IgD-negative memory B cell (primary cell): Measurements from ENCODE around the gene CAMKK2. TPM values are rescaled to one million over a fixed set of nuclear protein-coding genes. Genes with fewer than 3 reads are reported as not detected.
"Not testable (repeated sequence)": the region's sequence is repeated elsewhere in the genome, so short reads cannot be mapped to it uniquely, and the experiment has no call there.

ENCODE experiments used
- H3K27ac Mint-ChIP-seq, 3 donors: one replicate each; pipeline ENCODE4 v1.8.0; 2020 to 2022; ENCODE audit warnings: mild to moderate bottlenecking in 3 of 3, mixed read lengths in 3 of 3, moderate library complexity in 1 of 3
- H3K27me3 Mint-ChIP-seq: one replicate; pipeline ENCODE4 v1.8.0; 2021; ENCODE audit warnings: mixed read lengths
- H3K36me3 Mint-ChIP-seq: one replicate; pipeline ENCODE4 v1.8.0; 2020; ENCODE audit warnings: mild to moderate bottlenecking, mixed read lengths
- H3K4me1 Mint-ChIP-seq, 3 donors: one replicate each; pipeline ENCODE4 v1.8.0; 2020 to 2022; ENCODE audit warnings: mixed read lengths in 3 of 3, mild to moderate bottlenecking in 1 of 3
- H3K4me3 Mint-ChIP-seq, 4 donors: one replicate each; pipeline ENCODE4 v1.8.0; 2020 to 2022; ENCODE audit warnings: mild to moderate bottlenecking in 4 of 4, mixed read lengths in 4 of 4, moderate library complexity in 3 of 4
- H3K9me3 Mint-ChIP-seq, 3 donors: one replicate each; pipeline ENCODE4 v1.8.0; 2020 to 2021; ENCODE audit warnings: mixed read lengths in 3 of 3, mild to moderate bottlenecking in 1 of 3
- polyA plus RNA-seq: library from polyadenylated mRNA; unstranded; fragments of 300-500 nt; fragmentation: Illumina TruSeq; gene quantifications from one replicate; pipeline ENCODE4 v1.2.3, GENCODE V29; 2021

CAMKK2 gene
- polyA plus RNA-seq, 1 donor from 2014 or later = 17.0 TPM

DNA sequence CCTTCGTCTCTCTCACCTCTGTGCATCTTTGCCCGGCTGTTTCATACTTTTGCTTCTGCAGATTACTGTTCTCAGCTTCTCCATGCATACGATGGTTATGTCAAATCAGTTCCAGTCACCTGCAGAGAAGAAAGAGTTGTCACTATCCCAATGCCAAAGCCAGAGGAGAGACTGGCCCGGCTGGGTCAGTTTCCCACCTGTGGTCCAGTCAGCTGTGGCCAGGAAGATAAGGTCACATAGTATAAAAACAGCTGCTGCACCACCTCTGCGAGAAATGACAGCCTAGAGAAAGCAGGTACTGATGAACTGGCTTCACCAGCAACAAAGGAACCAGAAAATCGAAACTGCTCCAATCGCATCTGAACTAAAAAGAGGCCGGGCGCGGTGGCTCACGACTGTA is 93.0 kb downstream of the CAMKK2 start:
- no peak overlapping the region for H3K4me3 Mint-ChIP-seq
- H3K9me3 Mint-ChIP-seq = peaks cover 0 to 2% (median 0%) of the 10 kb centered on the region in 3 donors
- H3K27ac Mint-ChIP-seq = peak overlapping the region in 1 of 3 donors; percentile 9
- H3K4me1 Mint-ChIP-seq = peaks cover 3 to 6% (median 4%) of the 10 kb centered on the region in 3 donors
- H3K36me3 Mint-ChIP-seq = no peaks in the 10 kb centered on the region
- no peaks in the 10 kb centered on the region for H3K27me3 Mint-ChIP-seq

DNA sequence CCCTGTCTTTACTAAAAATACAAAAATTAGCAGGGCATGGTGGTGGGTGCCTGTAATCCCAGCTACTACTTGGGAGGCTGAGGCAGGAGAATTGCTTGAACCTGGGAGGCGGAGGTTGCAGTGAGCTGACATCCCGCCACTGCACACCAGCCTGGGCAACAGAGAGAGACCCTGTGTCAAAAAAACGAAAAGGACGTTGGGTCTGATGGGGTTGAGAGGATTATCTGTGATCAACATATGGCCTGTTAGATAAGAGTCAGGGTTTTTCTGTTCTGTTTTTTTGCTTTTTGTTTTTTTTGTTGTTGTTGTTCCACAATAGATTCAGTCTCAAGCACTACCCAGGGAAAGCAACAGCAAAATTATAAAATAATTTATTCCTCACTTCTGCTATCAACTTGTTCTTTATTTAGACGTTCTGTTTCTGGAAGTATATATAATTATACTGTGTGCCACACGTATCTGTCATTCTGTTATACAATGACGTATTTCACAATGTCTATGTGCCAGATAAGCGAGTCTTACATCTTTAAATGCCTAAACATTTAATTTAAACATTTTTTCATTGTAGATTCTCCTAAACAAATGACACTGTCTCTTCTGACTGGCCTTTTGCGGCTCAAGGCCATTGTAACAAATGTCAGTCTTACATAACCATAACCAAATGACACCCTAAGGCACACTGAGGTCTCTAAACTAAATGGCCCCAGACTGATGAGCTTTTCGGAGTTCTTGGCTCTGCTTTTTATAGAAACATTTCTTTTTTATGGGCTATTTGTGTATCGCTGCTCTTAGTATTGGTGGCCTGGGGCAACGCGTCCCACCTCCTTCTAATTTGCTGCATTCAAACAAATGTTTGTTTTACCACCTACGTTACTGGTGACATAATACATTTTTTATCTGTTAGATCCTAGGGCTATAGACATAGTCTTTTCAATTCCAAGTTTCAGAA is 93.8 kb downstream of the CAMKK2 start:
- Mint-ChIP-seq H3K4me1 (peaks cover 5 to 8% (median 6%) of the 10 kb centered on the region in 3 donors), H3K27me3 (no peaks in the 10 kb centered on the region), H3K9me3 (peaks cover 0 to 2% (median 0%) of the 10 kb centered on the region in 3 donors), H3K27ac (peak overlapping the region in 1 of 3 donors; percentile 9), H3K36me3 (no peaks in the 10 kb centered on the region), H3K4me3 (no peak overlapping the region)

DNA sequence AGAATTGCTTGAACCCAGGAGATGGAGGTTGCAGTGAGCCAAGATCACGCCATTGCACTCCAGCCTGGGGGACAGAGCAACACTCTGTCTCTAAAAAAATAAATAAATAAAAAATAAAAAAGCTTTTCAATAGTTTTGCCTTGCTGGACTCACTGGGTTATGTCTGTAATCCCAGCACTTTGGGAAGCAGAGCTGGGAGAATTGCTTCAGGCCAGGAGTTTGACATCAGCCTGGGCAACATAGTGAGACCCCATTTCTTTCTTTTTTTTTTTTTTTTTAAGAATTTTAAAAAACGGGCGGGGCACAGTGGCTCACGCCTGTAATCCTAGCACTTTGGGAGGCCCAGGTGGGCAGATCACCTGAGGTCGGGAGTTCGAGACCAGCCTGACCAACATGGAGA is 95.4 kb downstream of the CAMKK2 start:
- peaks cover 10 to 12% (median 10%) of the 10 kb centered on the region in 3 donors for H3K4me1 Mint-ChIP-seq
- not testable (repeated sequence) for H3K9me3 Mint-ChIP-seq, H3K36me3 Mint-ChIP-seq, H3K27me3 Mint-ChIP-seq, H3K4me3 Mint-ChIP-seq, H3K27ac Mint-ChIP-seq

DNA sequence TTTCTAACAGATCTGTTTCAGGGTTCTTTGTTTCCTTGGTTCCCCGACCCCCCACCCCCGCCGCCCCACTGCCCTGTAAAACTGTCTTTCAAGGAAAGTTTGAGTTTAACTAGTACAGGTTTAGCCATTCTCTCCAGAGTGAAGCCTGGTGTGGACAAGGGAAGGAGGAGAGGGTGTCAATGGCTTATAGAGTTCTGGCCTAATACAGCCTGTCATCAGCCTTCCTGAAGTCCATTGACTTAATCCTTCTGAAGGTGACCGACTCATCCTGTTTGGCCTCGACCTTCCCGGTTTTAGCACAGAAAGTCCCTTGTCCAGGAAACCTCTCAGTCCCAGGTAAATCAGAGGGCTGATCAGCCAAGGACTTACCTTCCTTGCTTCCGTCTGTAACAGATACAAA is 97.6 kb downstream of the CAMKK2 start:
- H3K4me3 Mint-ChIP-seq = no peak overlapping the region
- H3K27ac Mint-ChIP-seq = no peak overlapping the region
- no peaks in the 10 kb centered on the region for H3K9me3 Mint-ChIP-seq
- peaks cover 3% of the 10 kb centered on the region for H3K36me3 Mint-ChIP-seq
- peaks cover 3% of the 10 kb centered on the region for H3K27me3 Mint-ChIP-seq
- H3K4me1 Mint-ChIP-seq = peaks cover 7 to 10% (median 8%) of the 10 kb centered on the region in 3 donors

DNA sequence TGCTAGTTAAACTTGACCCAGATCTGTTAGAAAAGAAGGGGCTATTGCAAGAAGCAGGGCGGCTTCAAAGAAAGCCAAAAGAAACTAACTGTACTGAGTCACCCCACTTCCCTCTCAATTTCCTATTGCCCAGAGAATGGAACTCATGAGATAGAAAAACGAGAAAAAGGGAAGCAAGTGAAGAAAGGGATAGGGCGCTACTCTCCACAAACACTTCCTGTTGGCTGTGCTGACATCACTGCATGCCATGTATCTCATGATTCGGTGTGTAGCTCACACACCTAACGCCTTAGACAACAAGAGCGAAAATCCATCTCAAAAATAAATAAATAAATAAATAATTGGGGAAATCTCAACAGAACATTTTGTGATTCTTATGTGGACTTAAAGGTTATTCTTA is 99.6 kb downstream of the CAMKK2 start:
- H3K36me3 Mint-ChIP-seq = peaks cover 3% of the 10 kb centered on the region
- H3K27ac Mint-ChIP-seq = no peak overlapping the region
- H3K4me1 Mint-ChIP-seq = peaks cover 4 to 8% (median 7%) of the 10 kb centered on the region in 3 donors
- H3K27me3 Mint-ChIP-seq = peaks cover 3% of the 10 kb centered on the region
- no peaks in the 10 kb centered on the region for H3K9me3 Mint-ChIP-seq
- H3K4me3 Mint-ChIP-seq = peak overlapping the region in 3 of 4 donors; percentile 34 to 75 (median 75)

DNA sequence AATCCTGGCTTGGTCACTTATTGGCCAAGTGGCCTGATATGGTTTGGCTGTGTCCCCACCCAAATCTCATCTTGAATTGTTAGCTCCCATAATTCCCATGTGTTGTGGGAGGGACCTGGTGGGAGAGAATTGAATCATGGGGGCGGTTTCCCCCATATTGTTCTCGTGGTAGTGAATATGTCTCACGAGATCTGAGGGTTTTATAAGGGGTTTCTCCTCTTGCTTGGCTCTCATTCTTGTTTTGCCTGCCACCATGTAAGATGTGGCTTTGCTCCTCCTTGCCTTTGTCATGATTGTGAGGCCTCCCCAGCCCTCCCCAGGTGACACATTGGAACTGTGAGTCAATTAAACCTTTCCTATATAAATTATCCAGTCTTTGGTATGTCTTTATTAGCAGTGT is 105.4 kb downstream of the CAMKK2 start:
- H3K27ac Mint-ChIP-seq = peak overlapping the region in 2 of 3 donors; percentile 4 to 13
- no peak overlapping the region for H3K4me3 Mint-ChIP-seq
- no peaks in the 10 kb centered on the region for H3K27me3 Mint-ChIP-seq
- H3K4me1 Mint-ChIP-seq = peaks cover under 1 to 5% (median 5%) of the 10 kb centered on the region in 3 donors
- no peaks in the 10 kb centered on the region for H3K36me3 Mint-ChIP-seq
- H3K9me3 Mint-ChIP-seq = peaks cover 0 to 3% (median 0%) of the 10 kb centered on the region in 3 donors

DNA sequence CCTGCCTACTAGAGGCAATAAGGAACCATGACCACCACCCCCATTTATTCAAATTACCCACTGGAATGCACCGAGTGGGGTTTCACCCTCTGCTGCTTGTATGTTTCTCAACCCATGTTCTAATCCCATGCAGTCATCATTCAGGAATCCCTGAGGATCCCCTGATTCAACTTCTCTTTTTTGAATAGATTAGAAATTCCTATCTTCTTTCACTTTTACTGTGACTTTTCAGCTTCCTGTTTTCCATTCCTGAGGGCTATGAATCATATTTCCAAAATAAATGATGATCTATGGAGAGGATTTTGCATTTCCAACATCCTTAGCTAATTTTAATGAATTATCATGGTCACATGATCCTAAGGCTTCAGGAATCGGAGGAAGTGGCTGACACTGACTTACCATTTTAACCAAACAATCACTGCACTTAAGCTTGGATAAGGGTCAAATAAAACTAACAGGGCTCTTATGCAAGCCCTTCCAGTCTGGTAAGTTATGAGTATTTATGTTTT is 105.9 kb downstream of the CAMKK2 start:
- H3K4me3 Mint-ChIP-seq = no peak overlapping the region
- peaks cover 0 to 3% (median 0%) of the 10 kb centered on the region in 3 donors for H3K9me3 Mint-ChIP-seq
- peaks cover 5 to 9% (median 7%) of the 10 kb centered on the region in 3 donors for H3K4me1 Mint-ChIP-seq
- H3K27me3 Mint-ChIP-seq = no peaks in the 10 kb centered on the region
- H3K36me3 Mint-ChIP-seq = no peaks in the 10 kb centered on the region
- H3K27ac Mint-ChIP-seq = no peak overlapping the region

DNA sequence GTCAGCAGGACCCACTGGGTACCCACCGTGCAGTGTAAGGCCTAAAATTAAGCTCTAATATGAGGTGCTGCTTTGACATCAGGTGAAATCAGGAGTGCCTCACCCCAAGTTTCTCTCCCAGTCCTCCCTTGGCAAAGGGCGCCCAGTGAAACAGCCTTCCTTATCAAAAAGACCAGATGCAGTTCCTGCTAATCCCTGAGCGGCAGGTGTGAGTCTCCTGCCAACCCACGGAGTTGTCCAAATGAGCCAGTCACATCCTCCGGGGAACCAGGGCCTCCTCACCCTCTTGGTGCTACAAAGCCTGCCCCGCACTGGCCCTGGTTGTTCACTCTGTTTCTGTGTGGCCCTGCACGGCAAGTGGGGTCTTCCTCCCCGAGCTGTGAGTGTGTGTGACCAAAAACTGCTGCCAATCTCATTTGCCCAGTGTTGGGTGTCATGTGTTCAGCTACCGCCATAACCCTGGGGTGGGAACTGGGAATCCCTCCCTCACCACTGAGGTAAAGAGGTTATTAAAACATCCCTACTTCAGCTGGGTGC is 106.8 kb downstream of the CAMKK2 start:
- H3K9me3 Mint-ChIP-seq = peaks cover 0 to 3% (median 0%) of the 10 kb centered on the region in 3 donors
- peaks cover 11 to 16% (median 13%) of the 10 kb centered on the region in 3 donors for H3K4me1 Mint-ChIP-seq
- no peaks in the 10 kb centered on the region for H3K27me3 Mint-ChIP-seq
- no peak overlapping the region for H3K4me3 Mint-ChIP-seq
- no peak overlapping the region for H3K27ac Mint-ChIP-seq
- no peaks in the 10 kb centered on the region for H3K36me3 Mint-ChIP-seq

DNA sequence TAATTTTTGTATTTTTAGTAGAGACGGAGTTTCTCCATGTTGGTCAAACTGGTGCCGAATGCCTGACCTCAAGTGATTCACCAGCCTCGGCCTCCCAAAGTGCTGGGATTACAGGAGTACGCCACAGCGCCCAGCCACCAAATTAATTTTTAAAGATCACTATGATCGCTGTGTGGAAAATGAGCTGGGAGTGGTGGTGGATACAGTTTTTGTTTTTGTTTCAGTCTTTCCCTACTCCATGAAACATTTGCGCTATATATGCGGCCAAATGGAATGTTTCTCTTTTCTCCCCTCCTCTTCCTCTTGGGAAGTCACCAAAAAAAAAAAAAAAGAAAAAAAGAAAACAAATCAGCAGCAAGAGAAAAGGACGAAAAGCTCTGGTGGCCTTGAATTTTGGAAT is 107.4 kb downstream of the CAMKK2 start:
- Mint-ChIP-seq H3K27ac (no peak overlapping the region), H3K4me1 (peaks cover 11 to 16% (median 13%) of the 10 kb centered on the region in 3 donors), H3K4me3 (no peak overlapping the region), H3K36me3 (no peaks in the 10 kb centered on the region), H3K27me3 (no peaks in the 10 kb centered on the region), H3K9me3 (peaks cover 0 to 3% (median 0%) of the 10 kb centered on the region in 3 donors)

DNA sequence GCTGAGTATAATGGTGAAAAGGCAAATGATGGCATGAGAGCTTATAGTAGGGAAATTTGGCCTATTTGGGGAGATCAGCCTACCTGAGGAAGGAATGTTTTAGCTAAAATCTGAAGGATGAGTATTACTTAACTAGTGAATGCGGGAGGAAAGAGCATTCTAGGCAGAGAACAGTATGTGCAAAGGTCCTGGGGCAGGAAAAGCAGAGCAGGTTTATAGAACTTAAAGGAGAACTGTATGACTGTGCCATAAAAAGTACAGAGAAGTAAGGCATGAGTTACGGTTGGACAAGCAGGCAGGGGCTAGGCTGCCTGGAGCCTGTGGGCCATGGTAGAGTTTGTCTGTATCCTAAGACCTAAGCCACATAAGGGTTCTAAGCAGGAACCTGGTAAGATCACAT is 108.3 kb downstream of the CAMKK2 start:
- Mint-ChIP-seq H3K27ac (peak overlapping the region in 1 of 3 donors; percentile 60), H3K36me3 (no peaks in the 10 kb centered on the region), H3K4me3 (no peak overlapping the region), H3K9me3 (peaks cover 0 to 3% (median 0%) of the 10 kb centered on the region in 3 donors), H3K4me1 (peaks cover 11 to 16% (median 13%) of the 10 kb centered on the region in 3 donors), H3K27me3 (no peaks in the 10 kb centered on the region)

Other genes with a start within 250 kb of the CAMKK2 start
- gene P2RX7, start 163.8 kb downstream of the CAMKK2 start, polyA plus RNA-seq = 3.8 TPM
- 27.5 TPM for gene P2RX4, start 86.6 kb downstream of the CAMKK2 start, polyA plus RNA-seq
- 130 TPM for gene ANAPC5, start 55.7 kb upstream of the CAMKK2 start, polyA plus RNA-seq
- gene RNF34, start 103.4 kb upstream of the CAMKK2 start, polyA plus RNA-seq = 46.4 TPM